Testis (tissue), 2 donors: Measurements from ENCODE around the gene ARHGEF4.

ENCODE experiments used
- CTCF ChIP-seq, 3 experiments: fragments of 450-650 bp in 2 of 3; fragments of 200-600 bp in 1 of 3; sonication (generic) in 1 of 3; IDR thresholded peaks; one replicate each; pipeline ENCODE4 v1.5.1; 2016 to 2019; ENCODE audit warnings: antibody characterized with exemption in 3 of 3, mild to moderate bottlenecking in 2 of 3, moderate library complexity in 1 of 3
- POLR2A ChIP-seq: fragments of 450-650 bp; IDR thresholded peaks from one replicate; pipeline ENCODE4 v1.6.1; 2017; ENCODE audit warnings: antibody characterized with exemption, mild to moderate bottlenecking, moderate library complexity

DNA sequence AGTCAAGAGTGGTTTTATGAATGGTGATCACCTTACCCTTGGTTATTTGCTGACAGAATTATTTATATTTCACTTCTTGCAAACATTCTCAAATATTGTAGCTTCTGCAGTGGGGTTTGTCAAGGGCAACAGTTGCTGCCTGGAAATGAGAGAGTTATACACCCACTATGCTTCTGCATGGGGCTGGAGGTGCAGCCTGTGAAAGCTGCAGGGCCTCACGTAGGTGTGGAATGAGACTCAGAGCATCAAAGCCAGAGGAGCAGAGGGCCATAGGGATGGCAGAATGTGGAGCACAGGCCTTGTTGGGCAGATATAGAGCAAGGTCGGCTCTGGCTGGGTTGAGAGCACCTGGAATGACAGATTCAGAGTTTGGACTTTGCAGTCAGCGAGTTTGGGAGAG is 128.2 kb downstream of the ARHGEF4 start:
- TF ChIP-seq CTCF (IDR thresholded peaks at IDR 0.05) (no peak), POLR2A (no peak)
